Endothelial cell of umbilical vein (primary cell): Measurements from ENCODE around the gene PON3. TPM values are rescaled to one million over a fixed set of nuclear protein-coding genes. Genes with fewer than 3 reads are reported as not detected.

Source experiments
- BruUV-seq: library from RNA; stranded (reverse); fragments of 400-500 nt; replicated peaks from 2 replicates; lab custom pipeline; 2021; lab: Mats Ljungman, UMichigan
- CTCF ChIA-PET: fragments of 300-600, 350-600 bp; sonication (Branson Sonifier 250); formaldehyde crosslinking; loops from one replicate; lab custom pipeline; 2021; ENCODE audit warnings: antibody characterized with exemption, inconsistent platforms; lab: Charles Lee
- POLR2A ChIA-PET: fragments of 300-600, 350-600 bp; sonication (Branson Sonifier 250); formaldehyde crosslinking; loops from one replicate; lab custom pipeline; 2021; ENCODE audit warnings: antibody characterized with exemption, inconsistent platforms; lab: Charles Lee
- DNase-seq: peaks from one replicate; pipeline ENCODE4 v3.0.0-alpha.2; 2011; ENCODE audit warnings: low read depth, low spot score
- FAIRE-seq: peaks from 2 replicates; lab custom pipeline; 2011; peaks lifted over from hg19 to GRCh38; lab: Jason Lieb, UNC
- H2AFZ ChIP-seq: 2 replicates; pipeline ENCODE4 v1.6.0; 2012; ENCODE audit warnings: low read depth, low read length, control low read depth, inconsistent platforms
- H3K27ac ChIP-seq: 2 replicates; pipeline ENCODE4 v1.5.1; 2011; ENCODE audit warnings: low read depth, mild to moderate bottlenecking, control low read depth, low read length, moderate library complexity; ENCODE audit not compliant: insufficient read depth
- H3K27me3 ChIP-seq, 2 experiments: 2 replicates each; pipeline versions ENCODE4 v1.6.0 to v1.6.1; 2011; ENCODE audit warnings: low read length in 2 of 2, mixed read lengths in 1 of 2; ENCODE audit not compliant: control insufficient read depth in 2 of 2, insufficient read depth in 2 of 2
- H3K36me3 ChIP-seq, 2 experiments: 2 replicates in 1 of 2; 3 replicates in 1 of 2; pipeline ENCODE4 v1.5.1; 2011; ENCODE audit warnings: low read length in 2 of 2, mild to moderate bottlenecking in 1 of 2, moderate library complexity in 1 of 2; ENCODE audit not compliant: control insufficient read depth in 2 of 2, insufficient read depth in 2 of 2; ENCODE audit errors: extremely low read depth in 1 of 2
- H3K4me1 ChIP-seq: 3 replicates; pipeline ENCODE4 v1.5.1; 2011; ENCODE audit warnings: mild to moderate bottlenecking, low read length; ENCODE audit not compliant: control insufficient read depth, insufficient read depth; ENCODE audit errors: extremely low read depth
- H3K4me2 ChIP-seq: 2 replicates; pipeline ENCODE4 v1.6.1; 2011; ENCODE audit warnings: low read length, control low read depth, mixed read lengths; ENCODE audit not compliant: insufficient read depth
- H3K4me3 ChIP-seq, 3 experiments: fragments of 200-600 bp in 1 of 3; sonication (generic), shearing (Covaris generic) in 1 of 3; replicated peaks in 1 of 3; 2 replicates each; pipeline ENCODE4 v1.5.1; 2011 to 2016; ENCODE audit warnings: control low read depth in 3 of 3, low read length in 3 of 3, mild to moderate bottlenecking in 2 of 3, inconsistent platforms in 1 of 3, low read depth in 1 of 3, moderate library complexity in 1 of 3; ENCODE audit not compliant: insufficient read depth in 1 of 3
- H3K79me2 ChIP-seq: 2 replicates; pipeline ENCODE4 v1.6.0; 2012; ENCODE audit warnings: low read length, inconsistent platforms; ENCODE audit not compliant: control insufficient read depth, insufficient read depth
- H3K9ac ChIP-seq: replicated peaks from 2 replicates; pipeline ENCODE3; 2011; ENCODE audit warnings: low read length, control low read depth; ENCODE audit not compliant: insufficient read depth; ENCODE audit errors: extremely low read depth
- H3K9me1 ChIP-seq: replicated peaks from 3 replicates; pipeline ENCODE4 v1.6.0; 2011; ENCODE audit warnings: mild to moderate bottlenecking, low read length; ENCODE audit not compliant: control insufficient read depth, insufficient read depth; ENCODE audit errors: extremely low read depth
- H3K9me3 ChIP-seq: replicated peaks from 2 replicates; pipeline ENCODE4 v1.5.1; 2012; ENCODE audit warnings: low read length, inconsistent platforms; ENCODE audit not compliant: control insufficient read depth, insufficient read depth
- H4K20me1 ChIP-seq: replicated peaks from 2 replicates; pipeline ENCODE3; 2011; ENCODE audit warnings: mild to moderate bottlenecking, low read length; ENCODE audit not compliant: control insufficient read depth, insufficient read depth; ENCODE audit errors: extremely low read depth
- CTCF ChIP-seq, 2 donors: IDR thresholded peaks; 1 replicate in 1 of 2; 2 replicates in 1 of 2; pipeline ENCODE4 v1.5.1; 2011; ENCODE audit warnings: low read length in 2 of 2, mild to moderate bottlenecking in 2 of 2, moderate library complexity in 2 of 2, control low read depth in 1 of 2, inconsistent platforms in 1 of 2, low read depth in 1 of 2; ENCODE audit not compliant: insufficient read depth in 1 of 2; ENCODE audit errors: extremely low read depth in 1 of 2
- EZH2 ChIP-seq: IDR thresholded peaks from 2 replicates; pipeline ENCODE4 v1.6.1; 2012; ENCODE audit warnings: borderline replicate concordance, low read depth, mild to moderate bottlenecking, moderate library complexity, low read length, inconsistent platforms; ENCODE audit not compliant: severe bottlenecking
- FOS ChIP-seq: IDR thresholded peaks from 2 replicates; pipeline ENCODE4 v1.6.1; 2011; ENCODE audit warnings: mild to moderate bottlenecking, low read length, moderate library complexity, borderline replicate concordance; ENCODE audit not compliant: insufficient read depth
- GATA2 ChIP-seq: IDR thresholded peaks from 2 replicates; pipeline ENCODE4 v1.7.0; 2011; ENCODE audit warnings: low read depth, mild to moderate bottlenecking, moderate library complexity, mixed read lengths, low read length; ENCODE audit not compliant: insufficient read length, insufficient read depth
- JUN ChIP-seq: IDR thresholded peaks from 2 replicates; pipeline ENCODE4 v1.6.1; 2011; ENCODE audit warnings: borderline replicate concordance, low read depth; ENCODE audit not compliant: insufficient read length, insufficient read depth
- MAX ChIP-seq: IDR thresholded peaks from 2 replicates; pipeline ENCODE4 v1.6.1; 2011; ENCODE audit not compliant: insufficient read depth, insufficient read length
- MYC ChIP-seq: IDR thresholded peaks from one replicate; pipeline ENCODE4 v1.6.1; 2011; ENCODE audit warnings: mild to moderate bottlenecking, low read depth, low read length
- POLR2A ChIP-seq: IDR thresholded peaks from 2 replicates; pipeline ENCODE4 v1.6.1; 2012; ENCODE audit warnings: low read depth, mild to moderate bottlenecking, control low read depth, low read length
- POLR2AphosphoS5 ChIP-seq: IDR thresholded peaks from 2 replicates; pipeline ENCODE4 v1.6.1; 2012; ENCODE audit warnings: low read depth, mild to moderate bottlenecking, control low read depth, low read length, moderate library complexity; ENCODE audit not compliant: insufficient read depth
- dilution Hi-C: fragments of 300-500 bp; cut with MboI; formaldehyde crosslinking; loops from one replicate; pipeline ENCODE4 v1.15.0; 2019; ENCODE audit warnings: low sequenced_read_pairs; ENCODE audit not compliant: extremely low pct_ligation_motif_present
- intact Hi-C: fragments of 100-400 bp; cut with micrococcal nuclease; formaldehyde crosslinking; loops from one replicate; pipeline ENCODE4 v1.10.0; 2022
- polyA plus RNA-seq, 4 experiments: library from polyadenylated mRNA; depleted of rRNA in 3 of 4; stranded (reverse) in 3 of 4; unstranded in 1 of 4; fragments of >200 nt; gene quantifications; 2 replicates each; pipeline versions ENCODE4 v1.2.1 to v1.2.3, GENCODE V29; 2011 to 2012; ENCODE audit warnings: missing spikeins in 1 of 4
- total RNA-seq: library from RNA; stranded (reverse); gene quantifications from 2 replicates; pipeline ENCODE4 v1.2.3, GENCODE V29; 2021

PON3 gene
- total and polyA plus RNA-seq, 2 donors (not counting 3 experiments of a cell fraction or from before 2014, with no cell fraction given): 0.83 to 3.4 TPM

GRCh38 chr7:95318501-95319100 is 77.6 kb downstream of the PON3 start:
- Histone ChIP-seq H3K36me3 (no peaks in the 10 kb centered on the region), H3K79me2 (no peaks in the 10 kb centered on the region), H3K27me3 (no peaks in the 10 kb centered on the region), H3K9me3 (no peaks in the 10 kb centered on the region), H3K27ac (no peak overlapping the region), H3K9me1 (no peaks in the 10 kb centered on the region), H4K20me1 (no peaks in the 10 kb centered on the region), H3K4me1 (no peaks in the 10 kb centered on the region), H3K9ac (no peak overlapping the region), H2AFZ (no peak overlapping the region), H3K4me3 (no peak overlapping the region), H3K4me2 (no peak overlapping the region)
- no peak for TF ChIP-seq POLR2A
- TF ChIP-seq EZH2: no peak
- POLR2A ChIA-PET: no interaction called here
- dilution Hi-C loops (no loop called here), intact Hi-C loops (no loop called here)
- CTCF ChIA-PET: no interaction called here
- BruUV-seq: no TSS peak
- FAIRE-seq (no peak), DNase-seq (no peak)

GRCh38 chr7:95317966-95318365 is 78.2 kb downstream of the PON3 start:
- DNase-seq (no peak), FAIRE-seq (no peak)
- Histone ChIP-seq H3K4me2 (no peak overlapping the region), H4K20me1 (no peaks in the 10 kb centered on the region), H3K9ac (no peak overlapping the region), H3K9me3 (no peaks in the 10 kb centered on the region), H3K4me3 (no peak overlapping the region), H2AFZ (no peak overlapping the region), H3K4me1 (no peaks in the 10 kb centered on the region), H3K36me3 (no peaks in the 10 kb centered on the region), H3K27ac (no peak overlapping the region), H3K79me2 (no peaks in the 10 kb centered on the region), H3K27me3 (no peaks in the 10 kb centered on the region), H3K9me1 (no peaks in the 10 kb centered on the region)
- intact Hi-C loops (no loop called here), dilution Hi-C loops (no loop called here)
- CTCF ChIA-PET: interaction anchor here (0.7 kb wide), 1 partner anchor 8 kb away, joined by 3 read pairs; no protein-coding TSS in a partner anchor
- POLR2A ChIA-PET: no interaction called here
- no TSS peak for BruUV-seq
- TF ChIP-seq FOS (no peak), MYC (no peak), EZH2 (no peak), CTCF (IDR thresholded peaks at IDR 0.05; ENCODE audit: extremely low read depth in 1 of 2, insufficient read depth in 1 of 2, low read depth in 1 of 2, low read length in 2 of 2) (no peak), POLR2A (no peak), POLR2AphosphoS5 (no peak), MAX (no peak), GATA2 (no peak), JUN (no peak)
